GM19035 (cell line): ENCODE results near the gene ADSL.
A peak's percentile ranks its signal among the peaks of the same experiment; 100 is the strongest.

Source experiments
- ATAC-seq: cut with Tn5 transposase; IDR thresholded peaks from one replicate; pipeline ENCODE4 v1.9.1; 2021; ENCODE audit not compliant: unreplicated experiment

Gene ADSL

GRCh38 chr22:40434745-40435144, 88.4 kb downstream of the ADSL start:
- ATAC-seq, result no peak

DNA sequence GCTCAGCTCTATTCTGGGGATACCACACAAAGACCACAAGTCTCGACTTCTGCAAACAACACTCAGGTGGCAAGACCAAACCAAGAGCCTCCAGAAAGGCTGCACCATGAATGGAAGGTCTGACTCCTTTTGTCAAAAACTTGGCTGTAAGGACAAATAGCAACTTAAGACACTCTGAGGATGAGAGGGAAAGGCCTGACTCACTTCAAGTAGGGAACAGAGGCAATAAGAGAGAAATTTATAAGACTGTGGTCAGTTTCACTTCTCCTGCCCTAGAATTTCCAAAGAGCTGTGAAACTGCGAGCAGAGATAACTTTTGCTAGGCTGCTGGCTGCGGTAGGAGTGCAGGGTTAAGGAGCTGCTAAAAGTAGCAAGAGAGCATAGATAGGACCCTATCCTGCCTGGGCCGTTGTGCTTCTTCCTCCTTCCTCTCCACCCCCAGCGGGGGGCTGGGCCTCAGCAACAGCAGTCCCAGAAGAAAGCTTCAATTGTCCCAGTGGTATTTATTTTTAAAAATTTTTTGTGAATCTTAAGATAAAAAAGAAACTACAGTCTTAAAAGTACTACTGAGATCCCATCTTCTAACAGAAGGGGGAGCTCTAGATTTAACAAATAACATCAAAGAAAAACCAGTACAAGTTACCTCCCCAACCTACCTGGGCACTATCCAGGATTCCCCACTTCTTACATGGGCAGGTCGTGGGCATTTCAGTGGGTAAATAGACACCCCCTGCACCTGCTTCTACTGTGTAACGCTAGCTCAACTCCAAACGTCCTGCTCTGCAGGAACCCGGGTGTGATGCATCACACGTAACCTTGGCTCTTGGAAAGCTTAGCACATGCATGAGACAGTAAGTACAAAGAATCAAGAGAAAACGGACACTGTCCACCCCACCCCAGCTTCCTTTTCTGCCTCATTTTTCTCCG, 90.5 kb downstream of the ADSL start:
- peak; percentile 66 for ATAC-seq
